ENCODE measurements around the gene LOXHD1. TPM values are rescaled to one million over a fixed set of nuclear protein-coding genes. Genes with fewer than 3 reads are reported as not detected.

The LOXHD1 gene
- total RNA-seq, 2 experiments from 2014 or later, result not detected

GRCh38 chr18:46578987-46579386, 78.0 kb downstream of the LOXHD1 start:
- CTCF ChIA-PET, result no interaction called here
- H3K9me3 Mint-ChIP-seq, result peaks cover 12% of the 10 kb centered on the region
- Histone ChIP-seq H3K27me3 (ENCODE audit: control insufficient read depth in 1 of 2, insufficient read depth in 2 of 2, low read length in 2 of 2) (peaks cover 0 to 7% of the 10 kb centered on the region in 2 experiments), H3K9me3 (ENCODE audit: control insufficient read depth in 1 of 2, insufficient read depth in 1 of 2, low read length in 2 of 2) (peaks cover 9 to 20% of the 10 kb centered on the region in 2 experiments), H3K4me1 (ENCODE audit: insufficient read depth, low read length) (no peaks in the 10 kb centered on the region), H3K4me3 (ENCODE audit: low read length) (no peak overlapping the region), H3K36me3 (ENCODE audit: insufficient read depth, low read length) (no peaks in the 10 kb centered on the region), H3K27ac (ENCODE audit: low read depth in 1 of 2, low read length in 2 of 2) (no peak overlapping the region)
- no peaks in the 10 kb centered on the region for H3K4me1 Mint-ChIP-seq (ENCODE audit: low read depth)
- DNase-seq, result no peak
- no peak overlapping the region for H3K27ac Mint-ChIP-seq
- intact Hi-C loops (cut with DNase I, micrococcal nuclease), result no loop called here
- H3K36me3 Mint-ChIP-seq (ENCODE audit: low read depth), result no peaks in the 10 kb centered on the region
- no peak for TF ChIP-seq CTCF (IDR thresholded peaks at IDR 0.05)
- POLR2A ChIA-PET, result no interaction called here
- no peak overlapping the region for H3K4me3 Mint-ChIP-seq
- no peak for ATAC-seq (ENCODE audit: poor library complexity)
- peaks cover 20% of the 10 kb centered on the region for H3K27me3 Mint-ChIP-seq

GRCh38 chr18:46577546-46577945, 79.5 kb downstream of the LOXHD1 start:
- Histone ChIP-seq H3K27me3 (ENCODE audit: control insufficient read depth in 1 of 2, insufficient read depth in 2 of 2, low read length in 2 of 2) (peaks cover 0 to 7% of the 10 kb centered on the region in 2 experiments), H3K36me3 (ENCODE audit: insufficient read depth, low read length) (no peaks in the 10 kb centered on the region), H3K4me1 (ENCODE audit: insufficient read depth, low read length) (no peaks in the 10 kb centered on the region), H3K4me3 (ENCODE audit: low read length) (no peak overlapping the region), H3K27ac (ENCODE audit: low read depth in 1 of 2, low read length in 2 of 2) (no peak overlapping the region), H3K9me3 (ENCODE audit: control insufficient read depth in 1 of 2, insufficient read depth in 1 of 2, low read length in 2 of 2) (peaks cover 9 to 20% of the 10 kb centered on the region in 2 experiments)
- H3K9me3 Mint-ChIP-seq, result peaks cover 12% of the 10 kb centered on the region
- ChIA-PET CTCF (no interaction called here), POLR2A (interaction anchor here (1.2 kb wide), 1 partner anchor 12 kb away, joined by 3 read pairs; no protein-coding TSS in a partner anchor)
- no peak for ATAC-seq (ENCODE audit: poor library complexity)
- TF ChIP-seq CTCF (IDR thresholded peaks at IDR 0.05), result no peak
- H3K27ac Mint-ChIP-seq, result no peak overlapping the region
- no peak overlapping the region for H3K4me3 Mint-ChIP-seq
- intact Hi-C loops (cut with DNase I, micrococcal nuclease), result no loop called here
- no peaks in the 10 kb centered on the region for H3K4me1 Mint-ChIP-seq (ENCODE audit: low read depth)
- H3K36me3 Mint-ChIP-seq (ENCODE audit: low read depth), result no peaks in the 10 kb centered on the region
- peaks cover 20% of the 10 kb centered on the region for H3K27me3 Mint-ChIP-seq
- no peak for DNase-seq

- H3K9me3 Mint-ChIP-seq, result peaks cover 4% of the 10 kb centered on the region
- no peak overlapping the region for H3K27ac ChIP-seq (ENCODE audit: low read depth in 1 of 2, low read length in 2 of 2)
- ATAC-seq (ENCODE audit: poor library complexity) (no peak), DNase-seq (no peak)
- POLR2A ChIA-PET, result no interaction called here
- peaks cover 12% of the 10 kb centered on the region for H3K27me3 Mint-ChIP-seq
- no peak overlapping the region for H3K4me3 ChIP-seq (ENCODE audit: low read length)
- intact Hi-C loops (cut with DNase I, micrococcal nuclease), result no loop called here
- no peaks in the 10 kb centered on the region for H3K4me1 Mint-ChIP-seq (ENCODE audit: low read depth)
- H3K9me3 ChIP-seq (ENCODE audit: control insufficient read depth in 1 of 2, insufficient read depth in 1 of 2, low read length in 2 of 2), result peaks cover 8 to 9% of the 10 kb centered on the region in 2 experiments
- H3K36me3 Mint-ChIP-seq (ENCODE audit: low read depth), result no peaks in the 10 kb centered on the region
- H3K27ac Mint-ChIP-seq, result no peak overlapping the region
- H3K27me3 ChIP-seq (ENCODE audit: control insufficient read depth in 1 of 2, insufficient read depth in 2 of 2, low read length in 2 of 2), result peaks cover 0 to 7% of the 10 kb centered on the region in 2 experiments
- H3K4me3 Mint-ChIP-seq, result no peak overlapping the region
- TF ChIP-seq CTCF (IDR thresholded peaks at IDR 0.05), result no peak
- CTCF ChIA-PET, result no interaction called here
- H3K36me3 ChIP-seq (ENCODE audit: insufficient read depth, low read length), result no peaks in the 10 kb centered on the region
- H3K4me1 ChIP-seq (ENCODE audit: insufficient read depth, low read length), result no peaks in the 10 kb centered on the region
These were observed 81.2 kb downstream of the LOXHD1 start for GRCh38 chr18:46575851-46576250.
